ENCODE results near the gene SERAC1.

GRCh38 chr6:158087224-158087867 lies 80.7 kb downstream of the SERAC1 start:
- no peak for TF ChIP-seq GATA2 (IDR thresholded peaks at IDR 0.05; ENCODE audit: low read depth, low read length)
- TF ChIP-seq GATA3 (IDR thresholded peaks at IDR 0.05; ENCODE audit: low read depth, low read length) = no peak

Measured in SH-SY5Y (cell line).